ENCODE measurements around the gene GRIN2A. TPM values are rescaled to one million over a fixed set of nuclear protein-coding genes. Genes with fewer than 3 reads are reported as not detected.

Gene GRIN2A
- polyA plus RNA-seq, 1 donor (not counting 4 experiments of a cell fraction or from before 2014, with no cell fraction given) = 0.01 TPM

DNA sequence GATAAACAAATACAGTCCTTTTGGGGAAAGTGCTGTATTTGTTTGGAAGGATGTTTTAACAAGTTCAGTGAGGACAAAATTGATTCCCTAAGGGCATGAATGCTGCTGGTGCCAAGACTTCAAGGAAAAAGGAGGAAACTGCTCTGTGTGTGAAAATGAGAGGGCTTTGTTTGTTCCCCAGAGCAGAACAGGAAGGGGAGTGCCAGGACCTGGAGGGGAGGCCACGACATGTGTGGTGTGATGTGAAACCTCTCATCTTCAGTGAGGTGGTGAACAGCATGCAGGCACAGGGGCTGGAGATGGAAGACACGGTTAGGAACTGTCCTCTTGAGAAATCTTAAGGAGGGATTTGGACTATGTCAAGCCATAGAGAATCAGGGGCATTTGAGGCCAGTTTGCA, 46.6 kb upstream of the GRIN2A start:
- no peak overlapping the region for H3K9ac ChIP-seq (ENCODE audit: control insufficient read depth, extremely low read depth, insufficient read depth, low read length)
- H4K20me1 ChIP-seq (ENCODE audit: control insufficient read depth, extremely low read depth, insufficient read depth, low read length) = no peaks in the 10 kb centered on the region
- H3K79me2 ChIP-seq (ENCODE audit: control insufficient read depth, insufficient read depth, low read length) = no peaks in the 10 kb centered on the region
- dilution Hi-C loops (cut with MboI; ENCODE audit: extremely low pct_ligation_motif_present, low sequenced_read_pairs) = no loop called here
- H3K4me1 ChIP-seq (ENCODE audit: control insufficient read depth, extremely low read depth, insufficient read depth, low read length) = no peaks in the 10 kb centered on the region
- DNase-seq (ENCODE audit: low read depth, low spot score) (no peak), FAIRE-seq (no peak)
- H3K4me3 ChIP-seq (ENCODE audit: control insufficient read depth in 2 of 3, extremely low read depth in 1 of 3, insufficient read depth in 2 of 3, low read depth in 1 of 3, low read length in 3 of 3) = no peak overlapping the region
- peaks cover 4% of the 10 kb centered on the region for H3K9me3 ChIP-seq (ENCODE audit: control insufficient read depth, low read depth, low read length)
- TF ChIP-seq EZH2 (IDR thresholded peaks at IDR 0.05; ENCODE audit: low read length) (no peak), CTCF (optimal IDR thresholded peaks at IDR 0.05 in 1 of 3, IDR thresholded peaks at IDR 0.05 in 1 of 3, conservative IDR thresholded peaks at IDR 0.05 in 1 of 3; ENCODE audit: extremely low read depth in 1 of 3, insufficient read depth in 2 of 3, low read length in 3 of 3) (no peak)
- H2AFZ ChIP-seq (ENCODE audit: control insufficient read depth, low read length) = no peak overlapping the region
- no peaks in the 10 kb centered on the region for H3K9me1 ChIP-seq (ENCODE audit: control insufficient read depth, extremely low read depth, insufficient read depth, low read length)
- H3K4me2 ChIP-seq (ENCODE audit: control insufficient read depth, extremely low read depth, insufficient read depth, low read depth, low read length) = no peak overlapping the region
- no peaks in the 10 kb centered on the region for H3K36me3 ChIP-seq (ENCODE audit: control insufficient read depth in 2 of 2, extremely low read depth in 1 of 2, insufficient read depth in 2 of 2, low read length in 2 of 2)
- H3K27ac ChIP-seq (ENCODE audit: control insufficient read depth, insufficient read depth, low read length) = no peak overlapping the region
- no peaks in the 10 kb centered on the region for H3K27me3 ChIP-seq (ENCODE audit: control insufficient read depth, extremely low read depth, insufficient read depth, low read length)

- no peak for DNase-seq (ENCODE audit: low read depth, low spot score)
- Histone ChIP-seq H3K36me3 (ENCODE audit: control insufficient read depth in 2 of 2, extremely low read depth in 1 of 2, insufficient read depth in 2 of 2, low read length in 2 of 2) (no peaks in the 10 kb centered on the region), H3K27ac (ENCODE audit: control insufficient read depth, insufficient read depth, low read length) (no peak overlapping the region), H3K79me2 (ENCODE audit: control insufficient read depth, insufficient read depth, low read length) (no peaks in the 10 kb centered on the region), H3K4me1 (ENCODE audit: control insufficient read depth, extremely low read depth, insufficient read depth, low read length) (no peaks in the 10 kb centered on the region), H3K4me3 (ENCODE audit: control insufficient read depth in 2 of 3, extremely low read depth in 1 of 3, insufficient read depth in 2 of 3, low read depth in 1 of 3, low read length in 3 of 3) (no peak overlapping the region), H3K9ac (ENCODE audit: control insufficient read depth, extremely low read depth, insufficient read depth, low read length) (no peak overlapping the region), H2AFZ (ENCODE audit: control insufficient read depth, low read length) (no peak overlapping the region), H3K27me3 (ENCODE audit: control insufficient read depth, extremely low read depth, insufficient read depth, low read length) (no peaks in the 10 kb centered on the region), H3K9me3 (ENCODE audit: control insufficient read depth, low read depth, low read length) (no peaks in the 10 kb centered on the region), H4K20me1 (ENCODE audit: control insufficient read depth, extremely low read depth, insufficient read depth, low read length) (no peaks in the 10 kb centered on the region), H3K9me1 (ENCODE audit: control insufficient read depth, extremely low read depth, insufficient read depth, low read length) (no peaks in the 10 kb centered on the region), H3K4me2 (ENCODE audit: control insufficient read depth, extremely low read depth, insufficient read depth, low read depth, low read length) (no peak overlapping the region)
- TF ChIP-seq CTCF (optimal IDR thresholded peaks at IDR 0.05 in 1 of 3, IDR thresholded peaks at IDR 0.05 in 1 of 3, conservative IDR thresholded peaks at IDR 0.05 in 1 of 3; ENCODE audit: extremely low read depth in 1 of 3, insufficient read depth in 2 of 3, low read length in 3 of 3) (no peak), EZH2 (IDR thresholded peaks at IDR 0.05; ENCODE audit: low read length) (no peak)
- no peak for FAIRE-seq
- dilution Hi-C loops (cut with MboI; ENCODE audit: extremely low pct_ligation_motif_present, low sequenced_read_pairs) = no loop called here
These were observed 44.7 kb upstream of the GRIN2A start for GRCh38 chr16:10226987-10227306.

Data from keratinocyte (primary cell).